ENCODE data around the gene C5AR2. TPM values are rescaled to one million over a fixed set of nuclear protein-coding genes. Genes with fewer than 3 reads are reported as not detected.
"Not testable (repeated sequence)": the region's sequence is repeated elsewhere in the genome, so short reads cannot be mapped to it uniquely, and the experiment has no call there.

The C5AR2 gene
- total RNA-seq, 2 donors from 2014 or later, result not detected

DNA sequence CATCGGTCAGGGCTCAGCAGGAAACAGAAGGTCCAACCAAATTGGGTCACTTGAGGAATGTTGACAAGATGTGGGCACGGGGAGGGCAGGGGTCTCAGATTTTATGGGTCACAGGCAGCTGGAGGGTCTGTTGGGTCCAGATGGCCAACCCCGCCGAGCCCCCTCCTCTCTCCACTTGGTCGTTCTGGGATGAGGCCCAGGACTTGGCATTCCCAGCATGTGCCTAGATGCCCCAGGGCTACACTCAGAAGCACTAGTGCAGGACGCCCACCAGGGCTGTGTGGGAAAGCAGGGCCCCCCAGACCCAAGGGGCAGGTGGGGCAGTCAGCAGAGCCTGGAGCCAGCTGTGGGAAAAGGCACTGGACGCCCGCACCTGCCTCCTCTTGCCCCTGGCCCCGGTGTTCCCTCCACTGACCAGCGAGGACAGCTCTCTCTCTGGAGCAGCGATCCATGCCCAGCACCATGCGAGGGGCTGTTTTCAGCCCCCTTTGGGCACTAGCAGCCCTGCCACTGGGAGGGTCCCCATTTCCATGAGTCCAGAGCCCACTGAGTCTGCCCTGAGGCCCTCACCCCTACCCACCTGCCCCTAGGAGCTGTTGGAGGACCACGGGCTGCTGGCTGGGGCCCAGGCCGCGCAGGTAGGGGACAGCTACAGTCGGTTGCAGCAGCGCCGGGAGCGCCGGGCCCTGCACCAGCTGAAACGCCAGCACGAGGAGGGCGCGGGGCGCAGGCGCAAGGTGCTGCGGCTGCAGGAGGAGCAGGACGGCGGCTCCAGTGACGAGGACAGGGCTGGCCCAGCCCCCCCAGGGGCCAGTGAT lies 43.1 kb downstream of the C5AR2 start:
- Mint-ChIP-seq H3K36me3 (no peaks in the 10 kb centered on the region), H3K27ac (no peak overlapping the region), H3K9me3 (no peaks in the 10 kb centered on the region)
- no peak for ATAC-seq
- no peak for DNase-seq (ENCODE audit: low spot score in 2 of 2)

DNA sequence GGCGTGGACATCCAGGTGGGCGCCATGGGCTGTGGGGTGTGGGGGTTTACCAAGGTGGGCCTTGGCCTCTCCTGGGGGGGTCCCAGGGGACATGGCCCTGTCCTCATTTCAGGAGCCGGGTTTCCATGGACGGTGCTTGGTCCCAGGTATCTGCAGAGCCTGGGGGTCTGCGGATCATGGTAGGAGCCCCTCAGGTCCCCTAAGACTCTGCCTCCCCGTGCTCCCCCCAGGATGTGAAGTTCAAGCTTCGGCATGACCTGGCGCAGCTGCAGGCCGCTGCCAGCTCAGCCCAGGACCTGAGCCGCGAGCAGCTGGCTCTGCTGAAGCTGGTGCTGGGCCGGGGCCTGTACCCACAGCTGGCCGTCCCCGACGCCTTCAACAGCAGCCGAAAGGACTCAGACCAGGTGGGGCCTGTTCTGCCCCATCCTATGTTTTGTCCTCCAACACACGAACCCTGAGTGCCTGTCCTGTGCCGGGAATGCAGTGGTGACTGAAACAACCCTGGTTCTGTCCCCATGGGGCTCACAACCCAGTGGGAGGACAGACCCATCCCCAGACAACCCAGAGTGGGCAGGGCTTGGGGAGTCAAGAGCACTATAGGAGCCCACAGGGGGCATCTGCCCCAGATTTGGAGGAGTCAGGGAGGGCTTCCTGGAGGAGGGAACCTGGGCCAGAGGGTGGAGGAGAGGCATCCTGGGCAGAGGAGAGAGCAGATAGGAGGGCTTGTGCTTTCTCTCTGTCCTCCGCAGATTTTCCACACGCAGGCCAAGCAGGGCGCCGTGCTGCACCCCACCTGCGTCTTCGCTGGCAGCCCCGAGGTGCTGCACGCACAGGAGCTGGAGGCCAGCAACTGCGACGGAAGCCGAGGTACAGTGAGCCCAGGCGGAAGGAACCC lies 44.0 kb downstream of the C5AR2 start:
- Mint-ChIP-seq H3K9me3 (no peaks in the 10 kb centered on the region), H3K36me3 (no peaks in the 10 kb centered on the region), H3K27ac (no peak overlapping the region)
- DNase-seq (ENCODE audit: low spot score in 2 of 2) (no peak), ATAC-seq (no peak)

DNA sequence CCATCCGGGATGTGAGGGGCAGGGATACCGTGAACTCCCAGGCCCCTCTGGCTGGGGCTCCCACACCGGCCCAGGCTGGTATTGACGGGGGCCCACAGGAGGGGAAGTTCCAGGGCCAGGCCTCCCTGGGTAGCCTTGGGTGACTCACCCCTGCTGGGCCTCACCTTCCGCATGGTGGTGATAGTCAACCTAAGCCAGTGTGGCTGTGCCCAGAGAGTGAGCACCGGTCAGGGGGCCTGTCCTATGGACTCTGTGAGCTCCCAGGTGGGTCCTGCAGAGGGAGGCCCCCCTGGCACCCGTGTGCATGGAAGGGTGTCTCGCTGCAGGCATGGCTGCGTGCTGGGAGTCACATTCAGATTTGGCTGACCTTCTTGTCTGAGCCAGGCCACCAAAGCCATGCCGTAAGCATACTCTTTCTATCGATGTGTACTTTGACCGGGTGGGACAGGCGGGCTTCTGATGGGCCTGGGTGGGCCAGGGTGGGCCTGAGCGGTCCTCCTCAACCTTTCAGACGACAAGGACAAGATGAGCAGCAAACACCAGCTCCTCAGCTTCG lies 44.7 kb downstream of the C5AR2 start:
- Mint-ChIP-seq H3K36me3 (peaks cover 0 to 5% of the 10 kb centered on the region in 2 donors), H3K27ac (no peak overlapping the region), H3K9me3 (no peaks in the 10 kb centered on the region)
- ATAC-seq (no peak), DNase-seq (ENCODE audit: low spot score in 2 of 2) (no peak)

DNA sequence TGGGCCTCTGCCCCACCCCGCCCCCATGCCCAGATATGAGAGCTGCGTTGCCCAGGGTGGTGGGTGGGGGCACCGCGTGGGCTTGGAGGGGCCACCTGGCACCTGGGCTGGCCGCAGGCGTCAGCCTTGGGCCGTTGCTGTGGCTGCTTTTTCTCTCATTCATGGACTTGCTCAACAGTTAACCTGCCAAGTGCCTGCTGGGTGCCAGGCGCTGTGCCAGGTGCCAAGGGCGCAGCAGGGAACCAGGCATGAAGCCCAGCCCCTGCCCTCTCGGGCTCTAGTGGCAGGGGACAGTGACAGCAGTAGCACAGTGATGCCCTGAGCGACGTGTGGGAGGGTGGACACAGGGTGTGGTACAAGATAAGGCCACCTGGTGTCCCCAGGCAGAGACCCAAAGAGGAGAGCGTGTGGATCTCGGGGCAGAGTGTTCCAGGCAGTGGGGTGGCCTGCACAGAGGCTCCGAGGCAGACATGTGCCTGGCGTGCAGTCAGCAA lies 45.3 kb downstream of the C5AR2 start:
- ATAC-seq (no peak), DNase-seq (ENCODE audit: low spot score in 2 of 2) (no peak)
- no peak overlapping the region for H3K27ac Mint-ChIP-seq
- peaks cover 0 to 8% of the 10 kb centered on the region in 2 donors for H3K36me3 Mint-ChIP-seq
- H3K9me3 Mint-ChIP-seq, result no peaks in the 10 kb centered on the region

DNA sequence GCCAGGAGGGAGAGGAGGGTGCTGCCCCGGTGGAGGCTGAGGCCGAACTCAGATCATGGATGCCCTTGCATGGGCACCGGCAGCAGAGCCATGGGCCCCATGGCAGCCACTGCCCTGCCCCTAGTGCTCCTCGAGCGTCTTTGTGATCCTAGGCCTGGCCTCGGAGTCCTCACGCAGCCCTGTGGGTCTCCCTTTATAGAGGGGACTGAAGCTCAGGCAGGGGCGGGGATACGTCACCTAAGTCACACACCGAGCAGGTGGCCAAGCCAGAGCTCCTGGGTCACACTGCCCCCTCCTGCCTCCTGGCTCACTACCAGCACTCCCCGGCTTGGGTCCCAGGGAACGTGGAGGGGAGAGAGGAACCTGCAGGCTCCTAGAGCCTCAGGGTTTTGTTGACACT lies 45.8 kb downstream of the C5AR2 start:
- DNase-seq (ENCODE audit: low spot score in 2 of 2) (no peak), ATAC-seq (no peak)
- H3K9me3 Mint-ChIP-seq, result no peaks in the 10 kb centered on the region
- H3K36me3 Mint-ChIP-seq, result peaks cover 0 to 8% of the 10 kb centered on the region in 2 donors
- no peak overlapping the region for H3K27ac Mint-ChIP-seq

DNA sequence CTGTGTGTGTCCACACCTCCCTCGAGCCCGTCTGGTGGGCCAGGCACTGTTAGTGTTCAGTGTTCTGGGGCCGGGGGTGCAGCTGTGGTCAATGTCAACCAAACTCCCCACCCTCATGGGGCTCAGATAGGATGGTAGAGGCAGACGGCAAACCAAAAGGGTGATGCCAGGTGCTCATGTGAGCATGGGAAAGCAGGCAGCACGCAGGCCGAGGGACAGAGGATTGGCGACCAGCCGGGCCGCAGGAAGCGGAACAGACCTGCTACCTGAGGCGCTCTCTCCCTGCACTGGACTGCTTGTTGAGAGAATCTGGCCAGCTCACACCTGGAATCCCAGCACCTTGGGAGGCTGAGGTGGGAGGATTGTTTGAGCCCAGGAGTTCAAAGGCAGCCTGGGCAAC lies 46.3 kb downstream of the C5AR2 start:
- no peak for DNase-seq (ENCODE audit: low spot score in 2 of 2)
- no peak overlapping the region for H3K27ac Mint-ChIP-seq
- ATAC-seq, result no peak
- peaks cover 0 to 8% of the 10 kb centered on the region in 2 donors for H3K36me3 Mint-ChIP-seq
- H3K9me3 Mint-ChIP-seq, result no peaks in the 10 kb centered on the region

DNA sequence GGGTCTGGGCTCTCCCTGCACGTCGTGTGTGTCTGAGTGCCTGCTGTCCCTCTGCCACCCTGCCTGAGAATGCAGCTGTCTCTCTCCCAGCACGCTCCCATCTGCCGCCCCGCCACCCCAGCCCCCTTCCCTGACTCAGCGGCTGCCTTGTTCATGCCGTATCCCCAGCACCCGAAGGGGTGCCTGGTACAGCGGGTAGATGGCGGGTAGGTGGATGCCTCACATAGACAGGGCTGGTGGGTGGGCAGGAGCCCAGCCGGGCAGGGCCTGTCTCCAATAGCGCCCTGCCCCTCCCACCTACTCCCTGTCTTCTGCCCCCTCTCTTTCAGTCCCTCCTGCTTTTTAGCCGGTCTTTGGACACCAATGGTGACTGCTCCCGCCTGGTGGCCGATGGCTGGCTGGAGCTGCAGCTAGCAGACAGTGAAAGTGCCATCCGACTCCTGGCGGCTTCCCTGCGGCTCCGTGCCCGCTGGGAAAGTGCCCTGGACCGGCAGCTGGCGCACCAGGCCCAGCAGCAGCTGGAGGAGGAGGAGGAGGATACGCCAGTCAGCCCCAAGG lies 47.5 kb downstream of the C5AR2 start:
- no peak for DNase-seq (ENCODE audit: low spot score in 2 of 2)
- Mint-ChIP-seq H3K36me3 (peaks cover 0 to 8% of the 10 kb centered on the region in 2 donors), H3K9me3 (no peaks in the 10 kb centered on the region), H3K27ac (peak overlapping the region in 1 of 2 donors; percentile 52)
- ATAC-seq, result no peak

DNA sequence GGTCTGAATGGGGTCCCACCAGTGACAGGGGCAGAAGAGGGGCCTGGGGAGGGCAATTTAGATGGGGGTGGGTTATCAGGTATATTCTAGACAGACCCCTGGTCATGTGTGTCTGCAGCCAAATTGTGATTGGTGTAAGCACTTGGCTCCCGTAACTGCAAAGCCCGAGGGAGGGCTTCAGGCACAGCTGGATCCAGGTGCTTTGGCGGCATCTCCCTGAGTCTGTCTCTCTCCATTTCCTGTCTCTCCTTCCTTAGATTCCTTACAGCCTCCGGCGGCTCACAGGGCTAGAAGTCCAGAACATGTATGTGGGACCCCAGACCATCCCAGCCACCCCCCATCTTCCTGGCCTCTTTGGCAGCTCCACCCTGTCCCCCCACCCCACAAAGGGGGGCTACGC lies 48.6 kb downstream of the C5AR2 start:
- ATAC-seq, result no peak
- Mint-ChIP-seq H3K9me3 (no peaks in the 10 kb centered on the region), H3K27ac (peak overlapping the region in 1 of 2 donors; percentile 51), H3K36me3 (peaks cover 0 to 8% of the 10 kb centered on the region in 2 donors)
- no peak for DNase-seq (ENCODE audit: low spot score in 2 of 2)

DNA sequence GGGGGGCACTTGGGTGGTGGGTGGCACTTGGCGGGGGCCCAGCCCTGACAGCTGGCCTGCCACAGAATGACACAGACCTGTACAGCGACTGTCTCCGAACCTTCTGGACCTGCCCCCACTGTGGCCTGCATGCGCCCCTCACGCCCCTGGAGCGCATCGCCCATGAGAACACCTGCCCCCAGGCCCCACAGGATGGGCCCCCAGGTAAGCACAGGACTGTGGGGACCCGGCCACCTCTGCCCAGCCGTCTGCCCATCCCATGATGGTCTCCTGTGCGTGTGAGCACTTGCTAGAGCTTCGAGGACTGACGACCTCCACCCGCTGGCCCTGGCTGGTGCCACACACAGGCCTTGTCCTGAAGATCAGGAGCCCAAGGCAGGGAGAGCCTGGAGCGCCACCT lies 49.1 kb downstream of the C5AR2 start:
- DNase-seq (ENCODE audit: low spot score in 2 of 2), result no peak
- Mint-ChIP-seq H3K36me3 (peaks cover 0 to 8% of the 10 kb centered on the region in 2 donors), H3K9me3 (no peaks in the 10 kb centered on the region), H3K27ac (peak overlapping the region; percentile 46 to 51)
- ATAC-seq, result no peak

DNA sequence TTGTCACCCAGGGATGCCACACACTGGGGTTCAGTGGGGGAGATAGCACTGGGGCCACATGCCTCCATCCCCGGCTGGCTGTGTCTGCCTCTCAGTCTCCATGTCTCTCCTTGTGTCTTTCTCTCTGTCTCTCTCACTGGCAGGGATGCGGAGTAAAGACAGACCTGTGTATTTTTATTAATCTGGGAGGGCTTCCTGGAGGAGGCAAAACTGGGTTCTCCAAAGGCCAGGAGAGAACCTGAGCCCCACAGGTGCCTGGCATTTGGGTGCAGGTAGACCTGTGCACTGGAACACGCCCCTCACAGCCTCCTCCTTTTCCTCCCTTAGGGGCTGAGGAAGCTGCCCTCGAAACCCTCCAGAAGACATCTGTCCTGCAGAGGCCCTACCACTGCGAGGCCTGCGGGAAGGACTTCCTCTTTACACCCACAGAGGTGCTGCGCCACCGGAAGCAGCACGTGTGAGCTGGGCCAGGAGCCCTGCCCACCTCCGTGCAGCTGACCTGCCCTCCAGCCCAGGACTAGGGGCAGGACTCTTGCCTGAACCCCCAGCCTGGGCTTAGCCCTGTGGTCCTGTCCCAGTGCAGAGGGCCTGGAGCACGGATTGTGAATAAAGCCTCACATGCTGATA lies 49.8 kb downstream of the C5AR2 start:
- ATAC-seq (peak in 1 of 2 donors; percentile 64), DNase-seq (ENCODE audit: low spot score in 2 of 2) (no peak)
- peak overlapping the region; percentile 46 to 51 for H3K27ac Mint-ChIP-seq
- H3K36me3 Mint-ChIP-seq, result peaks cover 0 to 8% of the 10 kb centered on the region in 2 donors
- H3K9me3 Mint-ChIP-seq, result no peaks in the 10 kb centered on the region

DNA sequence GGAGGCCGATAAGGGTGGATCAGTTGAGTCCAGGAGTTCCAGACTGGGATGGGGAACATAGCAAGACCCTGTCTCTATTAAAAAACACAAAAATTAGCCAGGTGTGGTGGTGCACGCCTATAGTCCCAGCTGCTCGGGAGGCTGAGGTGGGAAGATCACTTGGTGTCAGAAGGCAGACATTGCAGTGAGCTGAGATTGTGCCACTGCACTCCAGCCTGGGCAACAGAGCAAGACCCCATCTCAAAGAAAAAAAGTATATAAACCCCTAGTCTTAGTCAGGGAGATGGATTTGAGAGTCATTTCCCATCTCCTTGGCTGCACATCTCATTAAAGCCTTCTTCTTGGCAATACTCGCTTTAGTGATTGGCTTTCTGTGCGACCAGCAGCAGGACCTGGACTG lies 51.9 kb downstream of the C5AR2 start:
- ATAC-seq; DNase-seq (ENCODE audit: low spot score in 2 of 2); H3K27ac Mint-ChIP-seq; H3K36me3 Mint-ChIP-seq; H3K9me3 Mint-ChIP-seq: not testable (repeated sequence)

DNA sequence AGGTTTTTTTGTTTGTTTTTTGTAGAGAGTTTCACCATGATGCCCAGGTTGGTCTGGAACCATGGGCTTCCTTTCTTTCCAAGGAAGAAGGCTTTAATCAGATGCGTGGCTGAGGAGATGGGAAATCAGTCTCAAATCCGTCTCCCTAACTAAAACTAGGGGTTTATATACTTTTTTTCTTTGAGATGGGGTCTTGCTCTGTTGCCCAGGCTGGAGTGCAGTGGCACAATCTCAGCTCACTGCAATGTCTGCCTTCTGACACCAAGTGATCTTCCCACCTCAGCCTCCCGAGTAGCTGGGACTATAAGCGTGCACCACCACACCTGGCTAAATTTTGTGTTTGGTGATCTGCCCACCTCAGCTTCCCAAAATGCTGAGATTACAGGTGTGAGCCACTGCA lies 52.6 kb downstream of the C5AR2 start:
- H3K9me3 Mint-ChIP-seq, ATAC-seq, H3K27ac Mint-ChIP-seq: not testable (repeated sequence)

DNA sequence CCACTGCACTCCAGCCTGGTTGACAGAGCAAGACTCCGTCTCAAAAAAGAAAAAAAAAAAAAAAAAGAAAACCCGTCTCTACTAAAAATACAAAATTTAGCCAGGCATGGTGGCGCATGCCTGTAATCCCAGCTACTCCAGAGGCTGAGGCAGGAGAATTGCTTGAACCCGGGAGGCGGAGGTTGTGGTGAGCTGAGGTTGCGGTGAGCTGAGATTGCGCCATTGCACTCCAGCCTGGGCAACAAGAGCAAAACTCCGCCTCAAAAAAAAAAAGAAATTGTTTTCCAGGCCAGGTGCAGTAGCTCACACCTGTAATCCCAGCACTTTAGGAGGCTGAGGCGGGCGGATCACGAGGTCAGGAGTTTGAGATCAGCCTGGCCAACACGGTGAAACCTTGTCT lies 54.6 kb downstream of the C5AR2 start:
- ATAC-seq; DNase-seq (ENCODE audit: low spot score in 2 of 2); H3K27ac Mint-ChIP-seq; H3K36me3 Mint-ChIP-seq; H3K9me3 Mint-ChIP-seq: not testable (repeated sequence)

More for the DNA sequence above, 52.6 kb downstream of the C5AR2 start:
- not testable (repeated sequence) for DNase-seq (ENCODE audit: low spot score in 2 of 2); H3K36me3 Mint-ChIP-seq

DNA sequence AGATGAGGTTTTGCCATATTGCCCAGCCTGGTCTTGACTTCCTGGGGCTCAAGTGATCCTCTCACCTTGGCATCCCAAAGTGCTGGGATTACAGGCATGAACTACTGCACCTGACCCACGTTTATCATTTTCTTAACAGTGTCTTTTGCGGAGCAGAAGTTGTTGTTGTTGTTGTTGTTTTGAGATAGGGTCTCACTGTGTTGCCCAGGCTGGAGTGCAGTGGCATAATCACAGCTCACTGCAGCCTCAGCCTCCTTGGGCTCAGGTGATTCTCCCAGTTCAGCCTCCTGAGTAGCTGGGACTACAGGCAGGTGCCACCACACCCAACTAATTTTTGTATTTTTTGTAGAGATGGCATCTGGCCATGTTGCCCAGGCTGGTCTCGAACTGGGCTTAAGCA lies 55.6 kb downstream of the C5AR2 start:
- not testable (repeated sequence) for H3K36me3 Mint-ChIP-seq; ATAC-seq; H3K27ac Mint-ChIP-seq; H3K9me3 Mint-ChIP-seq; DNase-seq (ENCODE audit: low spot score in 2 of 2)

DNA sequence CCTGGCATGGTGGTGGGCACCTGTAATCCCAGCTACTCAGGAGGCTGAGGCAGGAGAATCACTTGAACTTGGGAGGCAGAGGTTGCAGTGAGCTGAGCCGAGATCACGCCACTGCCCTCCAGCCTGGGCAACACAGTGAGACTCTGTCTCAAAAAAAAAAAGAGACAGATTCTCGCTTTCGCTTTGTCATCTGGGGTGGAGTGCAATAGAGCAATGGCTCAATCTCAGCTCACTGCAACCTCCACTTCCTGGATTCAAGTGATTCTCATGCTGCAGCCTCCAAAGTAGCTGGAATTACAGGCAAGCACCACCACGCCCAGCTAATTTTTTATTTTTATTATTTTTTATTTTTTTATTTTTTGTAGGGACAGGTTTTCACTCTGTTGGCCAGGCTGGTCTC lies 56.7 kb downstream of the C5AR2 start:
- ATAC-seq, H3K27ac Mint-ChIP-seq: not testable (repeated sequence)

DNA sequence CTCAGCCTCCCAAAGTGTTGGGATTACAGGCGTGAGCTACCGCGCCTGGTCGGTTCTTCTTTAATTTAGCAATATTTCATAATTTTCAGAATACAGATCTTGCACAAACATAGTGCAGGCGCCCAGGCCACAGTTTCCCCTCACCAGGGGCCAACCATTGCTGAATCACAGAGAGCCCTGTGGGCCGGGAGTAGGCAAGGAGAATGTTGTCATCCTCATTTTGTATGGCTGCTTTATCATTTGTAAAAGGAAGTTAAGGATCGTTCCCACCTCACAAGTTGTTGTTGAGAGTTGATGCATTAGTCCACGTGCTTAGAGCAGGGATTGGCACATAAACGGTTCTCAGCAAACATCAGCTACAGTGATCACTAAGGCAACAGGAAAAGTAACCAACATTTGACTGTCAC lies 57.2 kb downstream of the C5AR2 start:
- Mint-ChIP-seq H3K36me3 (no peaks in the 10 kb centered on the region), H3K27ac (no peak overlapping the region), H3K9me3 (no peaks in the 10 kb centered on the region)
- DNase-seq (ENCODE audit: low spot score in 2 of 2) (no peak), ATAC-seq (no peak)

More for the DNA sequence above, 56.7 kb downstream of the C5AR2 start:
- H3K9me3 Mint-ChIP-seq; DNase-seq (ENCODE audit: low spot score in 2 of 2); H3K36me3 Mint-ChIP-seq: not testable (repeated sequence)
